Activated T-cell treated with anti-CD3 and anti-CD28 coated beads, Interleukin-2, amount 50 U/mL, for 1 hour (primary cell): ENCODE data around the gene ANO1.

Source experiments
- DNase-seq: peaks from one replicate; pipeline ENCODE4 v3.0.0-alpha.2; 2020

ANO1 gene

DNA sequence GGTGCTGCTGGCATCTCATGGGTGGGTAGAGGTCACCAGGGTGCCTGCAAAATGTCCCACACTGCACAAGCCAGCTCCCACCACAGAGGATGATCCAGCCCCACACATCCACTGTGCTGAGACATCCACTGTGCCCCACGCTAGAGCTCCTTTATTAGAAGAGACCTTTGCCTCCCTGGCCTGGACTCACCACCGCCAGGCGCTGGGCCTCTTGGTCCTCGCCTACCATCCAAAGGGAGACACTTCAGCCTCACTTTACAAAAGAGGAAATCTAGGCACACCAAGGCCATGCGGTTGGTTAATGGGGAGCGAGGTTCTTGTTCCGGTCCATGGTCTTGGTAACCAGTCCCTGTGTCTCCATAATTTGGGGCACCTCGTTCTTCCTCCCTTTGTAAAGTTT, 3.4 kb upstream of the ANO1 start:
- no peak for DNase-seq

DNA sequence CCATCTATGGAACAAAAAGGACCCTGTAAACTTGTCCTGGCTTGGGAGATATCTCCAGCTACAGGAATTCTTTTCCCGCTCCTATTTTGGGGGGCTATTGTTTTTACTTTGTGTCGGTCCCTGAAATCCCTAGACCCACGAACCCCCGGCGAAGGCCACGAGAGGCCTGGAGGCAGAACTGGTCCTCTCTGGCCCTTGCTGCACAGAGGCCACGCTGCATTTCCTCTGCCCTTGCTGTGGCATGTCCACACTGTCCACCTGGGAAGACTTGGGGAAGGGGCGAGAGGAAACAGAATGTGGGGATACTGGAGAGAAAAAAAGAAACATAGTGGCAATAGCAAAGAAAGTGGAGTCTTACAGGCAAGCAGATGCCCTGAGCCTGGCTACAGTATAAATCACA, 2.3 kb upstream of the ANO1 start:
- no peak for DNase-seq

GRCh38 chr11:70076461-70076931, 1.6 kb upstream of the ANO1 start:
- no peak for DNase-seq

GRCh38 chr11:70077411-70078094, 564 bp upstream of the ANO1 start:
- no peak for DNase-seq

- no peak for DNase-seq
Observed at GRCh38 chr11:70078781-70079616, 882 bp downstream of the ANO1 start.

GRCh38 chr11:70079691-70080090, 1.6 kb downstream of the ANO1 start:
- DNase-seq, result no peak

- no peak for DNase-seq
Observed at GRCh38 chr11:70080763-70081162, 2.6 kb downstream of the ANO1 start.

- no peak for DNase-seq
Observed at GRCh38 chr11:70082829-70083228, 4.7 kb downstream of the ANO1 start.

DNA sequence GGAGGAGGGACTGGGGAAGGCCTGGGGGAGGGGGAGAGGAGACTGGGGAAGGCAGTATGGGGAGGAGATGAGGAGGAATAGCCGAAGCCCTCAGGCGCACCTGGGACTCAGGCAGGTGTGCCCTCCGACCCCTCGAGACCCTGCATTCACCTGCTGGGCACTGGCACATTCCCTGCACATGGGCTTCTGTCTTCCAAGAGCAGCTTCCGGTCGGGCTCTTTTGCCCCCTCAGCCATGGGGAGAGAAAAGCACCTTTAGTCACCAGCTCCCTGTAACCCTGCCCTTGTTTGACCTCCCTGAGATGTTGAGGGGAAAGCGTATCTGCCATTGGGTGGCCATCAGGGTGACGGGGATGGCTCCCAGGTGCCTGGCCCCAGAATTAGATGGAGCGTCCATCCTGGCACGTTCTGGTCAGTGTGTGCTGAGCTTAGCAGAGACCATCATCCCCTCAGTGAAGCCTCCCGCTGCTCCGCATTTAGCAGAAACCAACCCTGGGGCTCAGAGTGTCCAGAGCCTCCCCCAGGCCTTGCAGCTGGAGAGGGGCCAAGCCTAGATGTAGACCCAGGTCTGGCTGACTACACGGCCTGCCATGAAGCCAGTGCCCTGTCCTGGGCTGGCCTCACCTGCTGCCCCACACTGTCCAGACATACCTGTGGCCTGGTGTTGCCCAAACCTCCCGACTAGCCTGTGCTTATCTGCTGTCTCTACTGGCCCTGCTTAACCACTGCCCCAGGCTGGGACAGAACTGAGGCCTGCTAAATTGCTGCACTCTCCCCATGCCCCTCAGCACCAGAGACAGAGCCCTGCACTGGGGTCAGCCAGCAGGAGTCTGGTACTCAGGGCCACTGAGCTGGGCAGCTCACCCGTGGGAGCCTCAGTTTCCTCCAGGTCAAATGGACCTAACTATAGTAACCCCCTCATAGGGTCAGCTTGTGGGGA, 6.2 kb downstream of the ANO1 start:
- DNase-seq, result no peak

DNA sequence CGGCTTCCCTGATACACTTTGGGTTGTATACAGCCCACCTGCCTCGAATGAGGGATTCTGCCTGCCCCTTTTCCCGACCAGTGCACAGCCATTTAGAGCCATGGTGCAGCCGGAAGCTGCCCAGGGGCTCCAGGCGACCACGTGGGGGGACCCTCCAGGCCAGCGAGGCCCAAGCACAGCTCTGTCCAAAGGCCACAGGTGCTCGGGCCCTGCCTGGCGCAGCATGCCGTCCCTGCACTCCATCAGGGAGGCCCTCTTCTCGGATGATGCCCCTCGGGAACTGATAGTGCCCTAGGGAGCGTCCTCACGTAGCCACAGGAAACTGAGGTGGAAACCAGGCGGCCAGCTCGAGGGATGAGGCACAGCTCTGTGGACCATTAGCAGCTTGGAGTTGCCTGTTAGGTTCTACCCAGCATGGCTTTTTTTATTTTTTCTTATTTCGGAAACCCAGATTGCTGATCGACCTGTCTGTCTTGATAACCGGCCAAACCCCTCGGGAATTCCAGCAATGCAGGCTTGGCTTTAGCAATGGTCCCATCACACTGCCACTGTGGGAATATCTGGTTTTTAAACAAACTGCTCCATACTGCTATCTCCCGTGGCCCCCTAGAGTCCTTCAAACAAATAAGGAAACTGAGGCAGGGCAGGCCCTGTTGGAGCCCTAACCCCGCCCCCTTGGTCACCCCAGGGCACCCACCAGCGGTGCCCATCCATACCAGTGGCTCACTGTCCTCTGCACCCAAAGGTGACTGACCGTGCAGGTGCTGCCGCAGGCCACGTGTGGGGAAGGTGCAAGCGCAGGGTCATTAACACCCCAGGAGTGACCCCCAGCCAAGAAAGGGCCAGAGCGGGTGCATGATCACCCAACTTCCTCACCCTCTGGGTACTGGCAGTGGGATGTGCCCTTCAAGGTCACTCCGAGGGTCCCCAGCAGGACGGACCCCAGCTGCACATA, 8.0 kb downstream of the ANO1 start:
- no peak for DNase-seq

GRCh38 chr11:70087446-70088167, 9.5 kb downstream of the ANO1 start:
- no peak for DNase-seq

GRCh38 chr11:70088735-70089250, 10.7 kb downstream of the ANO1 start:
- no peak for DNase-seq

GRCh38 chr11:70089631-70090030, 11.5 kb downstream of the ANO1 start:
- DNase-seq, result no peak

- no peak for DNase-seq
Observed at GRCh38 chr11:70090961-70091381, 12.9 kb downstream of the ANO1 start.

GRCh38 chr11:70091638-70092037, 13.5 kb downstream of the ANO1 start:
- no peak for DNase-seq

- DNase-seq, result no peak
Observed at GRCh38 chr11:70092959-70093715, 15.0 kb downstream of the ANO1 start.

- DNase-seq, result no peak
Observed at GRCh38 chr11:70095541-70096252, 17.6 kb downstream of the ANO1 start.

DNA sequence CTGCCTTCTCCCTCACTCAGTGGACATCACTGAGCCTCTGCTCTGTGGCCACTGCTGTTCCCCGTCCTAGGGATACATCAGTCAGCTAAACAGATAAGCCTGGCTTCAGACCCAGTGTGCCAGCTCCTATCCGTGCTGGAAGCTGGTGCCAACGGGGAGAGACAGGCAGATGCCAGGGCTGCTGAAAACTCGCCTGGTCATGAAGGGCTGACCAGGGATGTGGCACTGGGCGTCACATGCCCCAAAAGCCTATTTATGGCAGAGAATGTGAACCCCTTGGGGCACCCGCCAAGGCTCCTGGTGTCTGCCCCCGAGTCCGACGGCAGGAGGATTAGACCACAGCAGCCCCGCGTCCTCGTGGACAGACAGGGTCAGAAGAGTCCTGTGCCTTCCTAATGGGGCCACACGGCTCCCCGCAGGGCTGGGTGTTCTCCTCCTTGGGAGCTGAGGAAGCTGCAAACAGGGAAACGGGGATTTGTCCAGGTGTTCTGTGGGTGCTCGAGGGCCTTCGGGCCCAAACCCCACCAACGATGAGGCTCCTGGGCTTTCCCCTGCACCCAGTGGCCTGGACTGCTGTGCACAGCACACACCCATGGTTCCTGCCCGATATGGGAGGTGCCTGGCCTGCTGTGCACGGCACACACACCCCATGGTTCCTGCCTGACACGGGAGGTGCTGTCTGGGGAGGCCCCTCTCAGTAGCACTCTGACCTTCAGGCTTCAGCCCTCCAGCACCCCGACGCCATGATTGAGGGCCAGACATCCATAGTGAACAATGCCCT, 19.9 kb downstream of the ANO1 start:
- no peak for DNase-seq

GRCh38 chr11:70098936-70099335, 20.8 kb downstream of the ANO1 start:
- no peak for DNase-seq
